CD4-positive, alpha-beta T cell treated with Interleukin-15 for 4 hours (primary cell): Measurements from ENCODE around the gene ADPRHL1.
"Not testable (repeated sequence)": the region's sequence is repeated elsewhere in the genome, so short reads cannot be mapped to it uniquely, and the experiment has no call there.

Experiments used
- DNase-seq: peaks from one replicate; pipeline ENCODE4 v3.0.0-alpha.2; 2020; ENCODE audit warnings: low spot score

Gene ADPRHL1

GRCh38 chr13:113454936-113455335 is 1.6 kb upstream of the ADPRHL1 start:
- DNase-seq, result no peak

GRCh38 chr13:113452466-113452865 is 822 bp downstream of the ADPRHL1 start:
- no peak for DNase-seq

GRCh38 chr13:113451951-113452421 is 1.3 kb downstream of the ADPRHL1 start:
- DNase-seq, result no peak

- DNase-seq, result not testable (repeated sequence)
These were observed 2.2 kb downstream of the ADPRHL1 start for GRCh38 chr13:113450861-113451620.

GRCh38 chr13:113450348-113450744 is 2.9 kb downstream of the ADPRHL1 start:
- not testable (repeated sequence) for DNase-seq

- DNase-seq, result no peak
These were observed 3.5 kb downstream of the ADPRHL1 start for GRCh38 chr13:113449693-113450347.

GRCh38 chr13:113448885-113449692 is 4.2 kb downstream of the ADPRHL1 start:
- DNase-seq, result peak; percentile 41

GRCh38 chr13:113448545-113448884 is 4.8 kb downstream of the ADPRHL1 start:
- DNase-seq, result no peak

GRCh38 chr13:113447596-113447995 is 5.7 kb downstream of the ADPRHL1 start:
- DNase-seq, result no peak

- no peak for DNase-seq
These were observed 6.8 kb downstream of the ADPRHL1 start for GRCh38 chr13:113446488-113446854.

- no peak for DNase-seq
These were observed 7.3 kb downstream of the ADPRHL1 start for GRCh38 chr13:113445791-113446487.

- DNase-seq, result no peak
These were observed 9.3 kb downstream of the ADPRHL1 start for GRCh38 chr13:113443991-113444390.

GRCh38 chr13:113442985-113443362 is 10.3 kb downstream of the ADPRHL1 start:
- DNase-seq, result no peak

GRCh38 chr13:113442354-113442984 is 10.8 kb downstream of the ADPRHL1 start:
- no peak for DNase-seq

GRCh38 chr13:113441661-113442060 is 11.6 kb downstream of the ADPRHL1 start:
- no peak for DNase-seq

- DNase-seq, result no peak
These were observed 15.8 kb downstream of the ADPRHL1 start for GRCh38 chr13:113437408-113438010.

GRCh38 chr13:113436866-113437265 is 16.4 kb downstream of the ADPRHL1 start:
- not testable (repeated sequence) for DNase-seq

GRCh38 chr13:113435907-113436306 is 17.4 kb downstream of the ADPRHL1 start:
- DNase-seq, result not testable (repeated sequence)

- DNase-seq, result no peak
These were observed 19.8 kb downstream of the ADPRHL1 start for GRCh38 chr13:113433391-113433916.

GRCh38 chr13:113432506-113433270 is 20.6 kb downstream of the ADPRHL1 start:
- no peak for DNase-seq
